IMR-90 (cell line): ENCODE data around the gene SNRPA1. TPM values are rescaled to one million over a fixed set of nuclear protein-coding genes. Genes with fewer than 3 reads are reported as not detected.

Experiments used
- ATAC-seq: fragments of 200-7000 bp; cut with Tn5 transposase; 2 replicates; pipeline ENCODE4 v1.9.1; 2020; ENCODE audit warnings: low read depth, mild to moderate bottlenecking, moderate library complexity
- BruUV-seq: library from RNA; stranded (reverse); fragments of 400-500 nt; replicated peaks from 2 replicates; lab custom pipeline; 2021; lab: Mats Ljungman, UMichigan
- CTCF ChIA-PET: fragments of 300-600 bp; formaldehyde crosslinking; extraction: SDS; loops from one replicate; lab custom pipeline; 2021; ENCODE audit warnings: antibody characterized with exemption; lab: Yijun Ruan, JAX
- POLR2A ChIA-PET: fragments of 300-600 bp; sonication (Branson Sonifier 250); formaldehyde crosslinking; loops from one replicate; lab custom pipeline; 2022; ENCODE audit warnings: antibody characterized with exemption; ENCODE audit not compliant: unreplicated experiment; lab: Charles Lee
- DNase-seq: peaks from one replicate; pipeline ENCODE4 v3.0.0; 2013
- H2AFZ ChIP-seq: replicated peaks from 2 replicates; pipeline ENCODE3; 2013; ENCODE audit warnings: low read length, mild to moderate bottlenecking; ENCODE audit not compliant: poor library complexity
- H2AK5ac ChIP-seq: 2 replicates; pipeline ENCODE4 v1.6.1; 2013; ENCODE audit warnings: low read depth, low read length, inconsistent platforms
- H2AK9ac ChIP-seq: replicated peaks from 2 replicates; pipeline ENCODE3; 2013; ENCODE audit warnings: mild to moderate bottlenecking, low read depth, low read length, moderate library complexity; ENCODE audit not compliant: poor library complexity
- H2BK120ac ChIP-seq: 2 replicates; pipeline ENCODE4 v1.6.1; 2013; ENCODE audit warnings: low read depth, low read length, inconsistent platforms
- H2BK15ac ChIP-seq: 3 replicates; pipeline ENCODE4 v1.6.1; 2013; ENCODE audit warnings: low read depth, low read length, inconsistent platforms
- H2BK20ac ChIP-seq: 2 replicates; pipeline ENCODE4 v1.6.1; 2013; ENCODE audit warnings: low read depth, mild to moderate bottlenecking, inconsistent platforms, low read length, moderate library complexity
- H2BK5ac ChIP-seq: 2 replicates; pipeline ENCODE4 v1.6.1; 2013; ENCODE audit warnings: mild to moderate bottlenecking, low read depth, low read length, inconsistent platforms; ENCODE audit not compliant: poor library complexity, severe bottlenecking
- H3K14ac ChIP-seq: replicated peaks from 2 replicates; pipeline ENCODE4 v1.6.1; 2013; ENCODE audit warnings: low read depth, low read length, inconsistent platforms
- H3K18ac ChIP-seq: 2 replicates; pipeline ENCODE4 v1.6.1; 2013; ENCODE audit warnings: low read depth, low read length, control low read depth
- H3K23ac ChIP-seq: 2 replicates; pipeline ENCODE4 v1.6.1; 2013; ENCODE audit warnings: low read depth, low read length, inconsistent platforms
- H3K27ac ChIP-seq: 2 replicates; pipeline ENCODE4 v1.5.1; 2013; ENCODE audit warnings: mild to moderate bottlenecking, control low read depth, low read length; ENCODE audit not compliant: insufficient read depth
- H3K27me3 ChIP-seq: 2 replicates; pipeline ENCODE4 v1.6.1; 2013; ENCODE audit warnings: low read length; ENCODE audit not compliant: control insufficient read depth, insufficient read depth
- H3K36me3 ChIP-seq: 2 replicates; pipeline ENCODE4 v1.6.1; 2013; ENCODE audit warnings: low read length, mixed read lengths; ENCODE audit not compliant: control insufficient read depth, insufficient read depth
- H3K4ac ChIP-seq: 2 replicates; pipeline ENCODE4 v1.6.1; 2013; ENCODE audit warnings: low read depth, low read length, inconsistent platforms
- H3K4me1 ChIP-seq: 2 replicates; pipeline ENCODE4 v1.6.1; 2013; ENCODE audit warnings: low read length, mixed read lengths; ENCODE audit not compliant: control insufficient read depth, insufficient read depth
- H3K4me2 ChIP-seq: 2 replicates; pipeline ENCODE4 v1.6.1; 2013; ENCODE audit warnings: low read depth, mild to moderate bottlenecking, control low read depth, low read length, moderate library complexity
- H3K4me3 ChIP-seq: 2 replicates; pipeline ENCODE4 v1.5.1; 2013; ENCODE audit warnings: low read depth, mild to moderate bottlenecking, control low read depth, low read length, moderate library complexity; ENCODE audit not compliant: insufficient read depth
- H3K56ac ChIP-seq: 2 replicates; pipeline ENCODE4 v1.6.1; 2013; ENCODE audit warnings: low read length, inconsistent platforms; ENCODE audit not compliant: insufficient read depth; ENCODE audit errors: extremely low read depth
- H3K79me1 ChIP-seq, 2 experiments: 2 replicates each; pipeline ENCODE4 v1.6.1; 2013; ENCODE audit warnings: low read length in 2 of 2, inconsistent platforms in 1 of 2, low read depth in 1 of 2
- H3K9ac ChIP-seq: 2 replicates; pipeline ENCODE4 v1.6.1; 2013; ENCODE audit warnings: low read depth, low read length, control low read depth
- H3K9me1 ChIP-seq: 2 replicates; pipeline ENCODE4 v1.6.1; 2013; ENCODE audit warnings: low read length, inconsistent platforms; ENCODE audit not compliant: insufficient read depth
- H3K9me3 ChIP-seq: 2 replicates; pipeline ENCODE4 v1.6.1; 2013; ENCODE audit warnings: low read length; ENCODE audit not compliant: control insufficient read depth, insufficient read depth
- H4K20me1 ChIP-seq: 2 replicates; pipeline ENCODE4 v1.6.1; 2013; ENCODE audit warnings: low read length, inconsistent platforms; ENCODE audit not compliant: insufficient read depth
- H4K5ac ChIP-seq: 2 replicates; pipeline ENCODE4 v1.6.1; 2013; ENCODE audit warnings: mild to moderate bottlenecking, low read depth, low read length, control low read depth
- H4K8ac ChIP-seq, 2 experiments: 2 replicates each; pipeline ENCODE4 v1.6.1; 2013; ENCODE audit warnings: low read depth in 2 of 2, low read length in 2 of 2, control low read depth in 1 of 2, inconsistent platforms in 1 of 2
- H4K91ac ChIP-seq: 2 replicates; pipeline ENCODE4 v1.6.1; 2013; ENCODE audit warnings: low read depth, low read length, inconsistent platforms; ENCODE audit not compliant: insufficient read depth
- CEBPB ChIP-seq: IDR thresholded peaks from 2 replicates; pipeline ENCODE4 v1.6.1; 2012; ENCODE audit warnings: low read depth, low read length, improper control_type of control experiment
- CHD1 ChIP-seq: IDR thresholded peaks from 2 replicates; pipeline ENCODE4 v1.6.1; 2012; ENCODE audit warnings: low read depth, low read length, improper control_type of control experiment
- WGBS, 2 experiments: methylation state at CpG; one replicate each; pipeline versions ENCODE4 v1.1.5 to v1.1.7; 2013; ENCODE audit warnings: missing lambda C conversion rate in 2 of 2; ENCODE audit not compliant: insufficient read length in 1 of 2; ENCODE audit errors: extremely low coverage in 2 of 2; 5-methylcytosine and 5-hydroxymethylcytosine counted together
- dilution Hi-C: fragments of 300-500 bp; cut with HindIII; formaldehyde crosslinking; loops from one replicate; pipeline ENCODE4 v1.14.3; 2018; ENCODE audit warnings: low sequenced_read_pairs; ENCODE audit not compliant: unreplicated experiment
- in situ Hi-C: fragments of 300-500 bp; cut with MboI; formaldehyde crosslinking; loops from 3 replicates; pipeline ENCODE4 v1.14.3; 2019; ENCODE audit warnings: low sequenced_read_pairs, inconsistent platforms, mixed read lengths
- intact Hi-C: fragments of 100-400 bp; cut with micrococcal nuclease; formaldehyde crosslinking; loops from 2 replicates; pipeline ENCODE4 v1.10.0; 2022
- polyA plus RNA-seq, 3 experiments: library from polyadenylated mRNA; depleted of rRNA; stranded (reverse); fragments of >200 nt; gene quantifications; 2 replicates each; pipeline ENCODE4 v1.2.3, GENCODE V29; 2012; ENCODE audit warnings: low replicate concordance in 1 of 3
- total RNA-seq: library from RNA; depleted of rRNA; stranded (reverse); fragments of >200 nt; gene quantifications from 2 replicates; pipeline ENCODE4 v1.2.3, GENCODE V29; 2012

Gene SNRPA1
- total and polyA plus RNA-seq, 2 of the 4 experiments (the other 2 are of a cell fraction): 37.1 to 79.9 TPM

GRCh38 chr15:101237251-101237650 lies 57.8 kb downstream of the SNRPA1 start:
- 88% methylated on average over 8 of the region's 12 CpGs; no CpG with 5 or more reads in 1 of the 2 experiments for WGBS, 2 experiments
- Histone ChIP-seq H3K56ac (no peak overlapping the region), H3K4ac (no peak overlapping the region), H3K9me3 (no peaks in the 10 kb centered on the region), H2BK120ac (no peak overlapping the region), H4K8ac (no peak overlapping the region), H2BK15ac (no peak overlapping the region), H3K9me1 (peaks cover 31% of the 10 kb centered on the region), H2BK5ac (no peak overlapping the region), H2AK9ac (no peak overlapping the region), H3K9ac (no peak overlapping the region), H3K27ac (peak overlapping the region; percentile 45; the same call in 1 of the 2 replicates), H3K79me1 (peaks cover 13 to 63% of the 10 kb centered on the region in 2 experiments; a peak in 3 of 4 replicates), H3K4me2 (no peak overlapping the region), H2AFZ (no peak overlapping the region), H3K18ac (no peak overlapping the region), H2BK20ac (no peak overlapping the region), H3K4me3 (no peak overlapping the region), H3K36me3 (peaks cover 22% of the 10 kb centered on the region), H2AK5ac (peak overlapping the region; percentile 26; the same call in 1 of the 2 replicates), H4K20me1 (peaks cover 96% of the 10 kb centered on the region), H4K91ac (no peak overlapping the region), H3K27me3 (no peaks in the 10 kb centered on the region), H3K23ac (no peak overlapping the region), H3K4me1 (peaks cover 14% of the 10 kb centered on the region), H4K5ac (peak overlapping the region; percentile 26; the same call in 1 of the 2 replicates), H3K14ac (no peak overlapping the region)
- DNase-seq (no peak), ATAC-seq (no peak)
- TF ChIP-seq CHD1 (no peak), CEBPB (peak; percentile 44; the same call in 1 of the 2 replicates)
- intact Hi-C loops (no loop called here), dilution Hi-C loops (no loop called here), in situ Hi-C loops (no loop called here)
- ChIA-PET CTCF (no interaction called here), POLR2A (interaction anchor here (0.7 kb wide), 1 partner anchor 547 kb away, joined by 17 read pairs; no protein-coding TSS in a partner anchor)
- BruUV-seq: no TSS peak
